ENCODE data around the gene CDH4. TPM values are rescaled to one million over a fixed set of nuclear protein-coding genes. Genes with fewer than 3 reads are reported as not detected.

Gene CDH4
- total and polyA plus RNA-seq, 2 donors (not counting 3 experiments of a cell fraction or from before 2014, with no cell fraction given) = 0.17 to 0.51 TPM

DNA sequence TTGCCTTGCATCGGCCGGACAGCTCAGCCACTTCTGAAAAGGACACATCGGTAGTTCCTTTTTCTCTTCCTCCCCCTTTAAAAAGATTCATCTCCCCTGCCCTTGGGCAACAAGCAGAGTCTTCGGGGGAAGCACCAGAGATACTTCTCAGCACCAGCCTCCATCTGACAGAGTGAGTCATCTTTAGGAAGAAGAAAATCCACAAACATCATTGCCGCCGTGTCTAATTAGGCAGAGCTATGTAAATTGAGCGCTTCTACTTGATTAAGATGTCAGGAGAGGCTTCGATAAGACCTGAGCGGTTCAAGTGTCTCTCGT lies 627.2 kb downstream of the CDH4 start:
- H3K9me1 ChIP-seq (replicated peaks; ENCODE audit: control insufficient read depth, extremely low read depth, insufficient read depth, low read length) = no peaks in the 10 kb centered on the region
- no peaks in the 10 kb centered on the region for H3K36me3 ChIP-seq (ENCODE audit: control insufficient read depth in 2 of 2, extremely low read depth in 1 of 2, insufficient read depth in 2 of 2, low read length in 2 of 2)
- H3K4me1 ChIP-seq (ENCODE audit: control insufficient read depth, extremely low read depth, insufficient read depth, low read length) = no peaks in the 10 kb centered on the region
- no peak overlapping the region for H3K4me2 ChIP-seq (ENCODE audit: insufficient read depth, low read length)
- no peak overlapping the region for H3K4me3 ChIP-seq (replicated peaks in 1 of 3; ENCODE audit: insufficient read depth in 1 of 3, low read depth in 1 of 3, low read length in 3 of 3)
- no peak overlapping the region for H3K9ac ChIP-seq (replicated peaks; ENCODE audit: extremely low read depth, insufficient read depth, low read length)
- no peaks in the 10 kb centered on the region for H3K79me2 ChIP-seq (ENCODE audit: control insufficient read depth, insufficient read depth, low read length)
- DNase-seq (ENCODE audit: low read depth, low spot score) = no peak
- ChIA-PET CTCF (no interaction called here), POLR2A (no interaction called here)
- dilution Hi-C loops (cut with MboI; ENCODE audit: extremely low pct_ligation_motif_present, low sequenced_read_pairs) (no loop called here), intact Hi-C loops (cut with micrococcal nuclease) (no loop called here)
- TF ChIP-seq, protein P1, sequence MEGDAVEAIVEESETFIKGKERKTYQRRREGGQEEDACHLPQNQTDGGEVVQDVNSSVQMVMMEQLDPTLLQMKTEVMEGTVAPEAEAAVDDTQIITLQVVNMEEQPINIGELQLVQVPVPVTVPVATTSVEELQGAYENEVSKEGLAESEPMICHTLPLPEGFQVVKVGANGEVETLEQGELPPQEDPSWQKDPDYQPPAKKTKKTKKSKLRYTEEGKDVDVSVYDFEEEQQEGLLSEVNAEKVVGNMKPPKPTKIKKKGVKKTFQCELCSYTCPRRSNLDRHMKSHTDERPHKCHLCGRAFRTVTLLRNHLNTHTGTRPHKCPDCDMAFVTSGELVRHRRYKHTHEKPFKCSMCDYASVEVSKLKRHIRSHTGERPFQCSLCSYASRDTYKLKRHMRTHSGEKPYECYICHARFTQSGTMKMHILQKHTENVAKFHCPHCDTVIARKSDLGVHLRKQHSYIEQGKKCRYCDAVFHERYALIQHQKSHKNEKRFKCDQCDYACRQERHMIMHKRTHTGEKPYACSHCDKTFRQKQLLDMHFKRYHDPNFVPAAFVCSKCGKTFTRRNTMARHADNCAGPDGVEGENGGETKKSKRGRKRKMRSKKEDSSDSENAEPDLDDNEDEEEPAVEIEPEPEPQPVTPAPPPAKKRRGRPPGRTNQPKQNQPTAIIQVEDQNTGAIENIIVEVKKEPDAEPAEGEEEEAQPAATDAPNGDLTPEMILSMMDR (IDR thresholded peaks at IDR 0.05; ENCODE audit: extremely low read depth in 1 of 2, insufficient read depth in 1 of 2, low read depth in 1 of 2, low read length in 2 of 2) = no peak
- TF ChIP-seq, protein P2, sequence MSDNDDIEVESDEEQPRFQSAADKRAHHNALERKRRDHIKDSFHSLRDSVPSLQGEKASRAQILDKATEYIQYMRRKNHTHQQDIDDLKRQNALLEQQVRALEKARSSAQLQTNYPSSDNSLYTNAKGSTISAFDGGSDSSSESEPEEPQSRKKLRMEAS (IDR thresholded peaks at IDR 0.05; ENCODE audit: insufficient read depth, insufficient read length) = no peak
- no peak for TF ChIP-seq FOS (IDR thresholded peaks at IDR 0.05; ENCODE audit: borderline replicate concordance, insufficient read depth, low read length)
- no peak for TF ChIP-seq EZH2 (IDR thresholded peaks at IDR 0.05; ENCODE audit: borderline replicate concordance, low read depth, low read length, severe bottlenecking)
- TF ChIP-seq POLR2AphosphoS5 (IDR thresholded peaks at IDR 0.05; ENCODE audit: insufficient read depth, low read depth, low read length) = no peak
- H3K27ac ChIP-seq (ENCODE audit: insufficient read depth, low read depth, low read length) = no peak overlapping the region
- no peak overlapping the region for H2AFZ ChIP-seq (ENCODE audit: low read depth, low read length)
- BruUV-seq (replicated peaks) = no TSS peak
- no peaks in the 10 kb centered on the region for H3K9me3 ChIP-seq (replicated peaks; ENCODE audit: control insufficient read depth, insufficient read depth, low read length)
- no peak for FAIRE-seq
- no peaks in the 10 kb centered on the region for H3K27me3 ChIP-seq (ENCODE audit: control insufficient read depth in 2 of 2, insufficient read depth in 2 of 2, low read length in 2 of 2)
- no peaks in the 10 kb centered on the region for H4K20me1 ChIP-seq (replicated peaks; ENCODE audit: control insufficient read depth, extremely low read depth, insufficient read depth, low read length)

- TF ChIP-seq EZH2 (IDR thresholded peaks at IDR 0.05; ENCODE audit: borderline replicate concordance, low read depth, low read length, severe bottlenecking) = no peak
- CTCF ChIA-PET = no interaction called here
- H3K27me3 ChIP-seq (ENCODE audit: control insufficient read depth in 2 of 2, insufficient read depth in 2 of 2, low read length in 2 of 2) = no peaks in the 10 kb centered on the region
- DNase-seq (ENCODE audit: low read depth, low spot score) (no peak), FAIRE-seq (no peak)
- H3K27ac ChIP-seq (ENCODE audit: insufficient read depth, low read depth, low read length) = no peak overlapping the region
- no TSS peak for BruUV-seq (replicated peaks)
- no peak overlapping the region for H3K9ac ChIP-seq (replicated peaks; ENCODE audit: extremely low read depth, insufficient read depth, low read length)
- H4K20me1 ChIP-seq (replicated peaks; ENCODE audit: control insufficient read depth, extremely low read depth, insufficient read depth, low read length) = no peaks in the 10 kb centered on the region
- POLR2A ChIA-PET = no interaction called here
- intact Hi-C loops (cut with micrococcal nuclease) = no loop called here
- no peak overlapping the region for H2AFZ ChIP-seq (ENCODE audit: low read depth, low read length)
- H3K36me3 ChIP-seq (ENCODE audit: control insufficient read depth in 2 of 2, extremely low read depth in 1 of 2, insufficient read depth in 2 of 2, low read length in 2 of 2) = no peaks in the 10 kb centered on the region
- no peaks in the 10 kb centered on the region for H3K79me2 ChIP-seq (ENCODE audit: control insufficient read depth, insufficient read depth, low read length)
- dilution Hi-C loops (cut with MboI; ENCODE audit: extremely low pct_ligation_motif_present, low sequenced_read_pairs) = no loop called here
- H3K4me2 ChIP-seq (ENCODE audit: insufficient read depth, low read length) = no peak overlapping the region
- H3K4me3 ChIP-seq (replicated peaks in 1 of 3; ENCODE audit: insufficient read depth in 1 of 3, low read depth in 1 of 3, low read length in 3 of 3) = no peak overlapping the region
- H3K9me1 ChIP-seq (replicated peaks; ENCODE audit: control insufficient read depth, extremely low read depth, insufficient read depth, low read length) = no peaks in the 10 kb centered on the region
- no peaks in the 10 kb centered on the region for H3K4me1 ChIP-seq (ENCODE audit: control insufficient read depth, extremely low read depth, insufficient read depth, low read length)
- H3K9me3 ChIP-seq (replicated peaks; ENCODE audit: control insufficient read depth, insufficient read depth, low read length) = no peaks in the 10 kb centered on the region
Measured at GRCh38 chr20:61879694-61880093, 627.6 kb downstream of the CDH4 start.

Measured in endothelial cell of umbilical vein (primary cell).